T-helper 2 cell treated with Interferon-gamma antibody and Interleukin-4, amounts not matched to agents 100 ng/mL and 5 ng/mL, for 36 hours (primary cell): Measurements from ENCODE around the gene OPCML. TPM values are rescaled to one million over a fixed set of nuclear protein-coding genes. Genes with fewer than 3 reads are reported as not detected.

ENCODE experiments used
- intact Hi-C: fragments of 100-400 bp; cut with micrococcal nuclease; formaldehyde crosslinking; loops from one replicate; pipeline ENCODE4 v1.15.1; 2023
- total RNA-seq: library from RNA; stranded (reverse); gene quantifications from 2 replicates; pipeline ENCODE4 v1.2.3, GENCODE V29; 2022

OPCML gene
- total RNA-seq, 1 donor from 2014 or later: not detected

DNA sequence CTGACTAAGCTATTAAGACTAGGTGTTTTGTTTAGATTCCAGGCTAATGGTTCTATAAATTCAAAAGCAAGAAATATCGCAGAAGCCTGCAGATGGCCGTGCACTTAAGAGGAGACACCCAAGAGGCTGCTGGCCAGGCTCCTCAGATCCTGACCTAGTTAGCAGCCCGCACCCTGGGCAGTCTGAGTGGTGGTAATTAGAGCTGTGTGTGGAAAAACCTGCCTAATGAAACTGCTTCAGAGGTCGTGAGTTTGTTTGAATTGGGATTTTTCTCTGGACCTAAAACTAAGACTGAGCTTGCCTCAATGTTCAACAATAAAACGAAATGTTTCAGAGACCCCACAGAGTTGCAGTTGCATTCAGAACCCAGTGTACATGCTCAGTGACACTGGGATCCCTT lies 627.7 kb downstream of the OPCML start:
- intact Hi-C loops: no loop called here

DNA sequence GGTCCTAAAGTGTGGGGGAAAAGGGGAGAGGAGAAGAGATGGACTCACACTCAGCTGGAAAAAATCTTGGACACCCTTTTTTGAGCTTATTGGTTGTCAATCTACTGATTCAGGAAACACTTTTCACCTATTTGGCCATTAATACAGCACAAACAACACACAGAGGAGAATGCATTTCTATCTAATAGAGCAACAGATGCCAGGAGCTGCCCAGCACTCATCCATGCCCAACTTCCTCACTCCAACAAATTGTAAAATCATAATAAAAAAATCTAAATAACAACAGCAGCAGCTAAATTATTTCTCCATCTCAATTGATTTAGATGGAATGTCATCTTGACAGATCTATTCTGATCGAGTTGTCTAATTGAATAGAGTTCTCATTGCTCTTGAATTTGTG lies 628.2 kb downstream of the OPCML start:
- intact Hi-C loops: no loop called here

DNA sequence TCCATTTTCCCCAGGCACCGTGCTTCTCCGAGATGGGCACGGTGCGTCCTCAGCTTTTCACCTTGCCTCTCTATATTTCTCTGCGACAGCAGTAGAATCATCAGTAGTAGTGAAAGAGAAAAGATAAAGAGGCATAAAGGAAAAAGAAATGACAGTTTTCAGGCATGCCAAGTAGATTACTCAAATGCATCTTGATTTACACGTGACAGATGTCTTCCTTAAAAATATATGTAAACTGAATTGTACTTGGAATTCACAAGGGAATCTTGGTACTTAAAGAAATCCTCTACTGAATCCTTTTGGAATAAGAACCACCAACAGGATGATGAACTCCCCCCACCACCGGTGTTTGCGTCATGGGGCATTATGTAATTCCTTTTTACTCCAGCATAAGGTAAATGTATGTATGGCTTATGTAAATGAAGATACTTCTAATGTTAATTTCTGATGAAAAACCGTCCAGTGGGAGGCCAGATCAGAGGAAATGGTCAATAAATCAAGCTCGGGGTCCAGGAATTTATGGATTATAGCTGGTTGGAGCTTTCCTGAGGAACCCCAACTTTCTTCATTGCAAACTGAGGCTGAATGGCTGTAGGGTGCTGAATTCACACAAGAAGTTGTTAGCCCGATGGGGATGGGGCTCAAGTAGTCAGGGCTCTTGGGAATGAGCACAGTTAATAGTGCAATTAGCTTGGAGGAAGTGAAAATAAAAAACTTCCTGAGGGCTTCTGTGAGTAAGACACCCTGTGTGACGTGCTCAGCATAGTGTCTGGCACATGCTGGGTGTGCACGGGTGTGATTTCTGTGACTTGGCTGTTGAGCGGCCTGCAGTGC lies 630.4 kb downstream of the OPCML start:
- intact Hi-C loops: no loop called here

DNA sequence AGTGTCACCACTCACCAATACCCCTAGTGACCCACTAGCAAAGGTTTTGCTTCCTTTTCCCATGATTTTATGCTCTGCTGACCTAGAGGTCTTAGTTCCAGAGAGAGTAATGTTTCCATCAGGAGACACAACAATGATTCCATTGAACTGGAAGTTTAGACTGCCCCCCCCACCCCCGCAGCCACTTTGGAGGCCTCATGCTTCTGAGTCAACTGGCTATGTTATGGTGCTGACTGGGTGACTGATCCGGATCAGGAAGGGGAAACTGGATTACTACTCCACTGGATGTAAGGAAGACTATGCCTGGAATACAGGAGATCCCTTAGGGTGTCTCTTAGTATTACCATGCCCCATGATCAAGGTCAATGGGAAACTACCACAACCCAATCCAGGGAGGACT lies 633.6 kb downstream of the OPCML start:
- intact Hi-C loops: no loop called here

DNA sequence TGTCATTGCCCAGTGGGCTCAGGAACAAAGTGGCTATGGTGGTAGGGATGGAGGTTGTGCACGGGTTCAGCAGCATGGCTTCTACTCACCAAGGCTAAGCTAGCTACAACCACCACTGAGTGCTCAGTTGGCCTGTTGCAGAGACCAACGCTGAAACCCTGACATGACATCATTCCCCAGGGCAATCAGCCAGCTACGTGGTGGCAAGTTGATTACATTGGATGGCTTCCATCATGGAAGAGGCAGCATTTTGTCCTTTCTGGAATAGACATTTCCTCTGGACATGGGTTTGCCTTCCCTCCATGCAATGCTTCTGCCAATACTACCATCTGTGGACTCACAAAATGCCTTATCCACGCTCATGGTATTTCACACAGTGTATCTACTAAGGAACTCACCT lies 634.3 kb downstream of the OPCML start:
- intact Hi-C loops: no loop called here

DNA sequence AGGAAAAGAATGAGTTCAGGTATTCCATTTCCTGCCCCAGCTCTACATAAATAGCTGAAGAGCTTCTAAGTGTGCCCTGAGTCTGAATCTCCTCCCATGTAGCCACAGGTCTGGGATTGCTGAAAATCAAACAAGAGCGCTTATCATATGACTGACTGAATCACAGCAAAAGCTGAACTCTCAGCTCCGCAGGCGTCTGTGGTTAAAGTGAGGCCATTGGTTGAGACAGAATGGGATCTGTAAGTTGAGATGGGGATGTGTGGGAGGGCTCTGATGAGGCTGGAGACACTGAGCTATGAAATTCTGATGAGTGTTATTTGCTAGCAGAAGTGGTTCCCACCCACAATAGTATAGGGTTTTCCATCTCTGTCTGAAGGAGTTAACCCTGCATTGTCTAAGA lies 637.0 kb downstream of the OPCML start:
- intact Hi-C loops: no loop called here

DNA sequence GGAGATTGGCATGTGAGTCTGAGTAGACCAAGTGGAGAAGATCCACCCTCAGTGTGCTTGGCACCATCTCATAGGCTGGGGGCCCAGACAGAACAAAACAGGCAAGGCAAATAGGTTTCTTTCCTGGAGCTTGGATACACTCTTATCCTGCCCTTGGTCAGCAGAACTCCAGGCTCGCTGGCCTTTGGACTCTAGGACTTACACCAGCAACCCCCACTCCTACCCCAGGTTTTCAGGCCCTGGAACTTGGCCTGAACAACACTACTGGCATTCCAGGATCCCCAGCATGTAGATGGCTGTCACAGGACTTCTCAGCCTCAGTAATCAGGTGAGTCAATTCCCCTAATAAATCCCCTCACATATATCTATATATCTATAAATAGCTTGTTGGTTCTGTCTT lies 637.7 kb downstream of the OPCML start:
- intact Hi-C loops: no loop called here

DNA sequence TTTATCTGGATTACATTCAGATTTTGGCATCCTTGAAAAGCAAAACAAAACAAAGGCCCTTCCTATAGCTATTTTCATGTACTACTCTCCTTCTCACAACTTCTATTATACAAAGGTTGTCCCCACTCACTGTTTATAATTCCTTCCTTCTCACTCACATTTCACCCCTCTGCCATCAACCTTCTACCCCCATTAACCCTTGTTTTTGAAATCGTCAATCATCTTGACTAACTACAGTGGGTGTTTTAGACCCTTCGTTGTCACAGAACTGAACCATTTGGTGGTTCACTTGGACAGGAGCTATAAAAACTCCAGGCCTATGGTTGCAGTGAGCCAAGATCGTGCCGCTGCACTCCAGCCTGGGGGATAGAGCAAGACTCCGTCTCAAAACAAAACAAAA lies 639.4 kb downstream of the OPCML start:
- intact Hi-C loops: no loop called here

DNA sequence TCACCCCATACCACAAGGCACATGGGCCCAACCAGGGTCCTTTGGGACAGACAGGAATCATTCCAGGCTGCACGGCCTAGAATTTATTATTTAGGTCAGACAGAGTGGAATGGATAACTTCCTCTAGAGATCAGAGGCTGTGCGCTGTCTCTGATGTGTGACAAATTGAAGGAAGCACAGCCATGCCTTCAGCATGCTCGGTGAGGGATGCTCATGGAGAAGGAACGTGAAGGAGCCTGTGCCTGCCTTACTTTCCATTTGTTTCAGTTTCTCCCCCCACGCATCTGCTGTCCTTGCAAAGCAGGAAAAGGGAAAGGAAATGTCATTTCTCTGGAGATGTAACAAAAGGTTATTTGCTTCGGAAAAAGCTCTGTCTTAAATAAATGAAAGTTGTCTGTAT lies 644.1 kb downstream of the OPCML start:
- intact Hi-C loops: no loop called here

DNA sequence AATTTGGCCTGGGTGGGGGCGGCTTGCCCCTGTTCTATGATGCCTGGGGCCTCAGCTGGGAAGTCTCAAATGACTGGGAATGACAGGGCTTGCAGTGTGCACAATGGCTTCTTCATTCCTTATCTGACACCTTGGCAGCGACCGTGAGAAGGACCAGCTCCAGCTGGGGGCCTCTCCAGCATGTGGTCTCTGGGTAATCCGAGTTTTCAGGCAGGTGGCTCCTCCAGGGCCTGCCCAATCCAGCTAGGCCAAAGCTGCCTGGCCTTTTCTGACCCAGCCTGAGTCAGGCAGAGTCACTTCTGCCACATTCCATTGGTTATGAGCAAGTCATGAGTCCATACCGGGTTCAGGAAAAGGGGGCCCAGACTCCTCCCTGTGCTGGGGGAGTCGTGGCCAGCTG lies 646.0 kb downstream of the OPCML start:
- intact Hi-C loops: no loop called here

DNA sequence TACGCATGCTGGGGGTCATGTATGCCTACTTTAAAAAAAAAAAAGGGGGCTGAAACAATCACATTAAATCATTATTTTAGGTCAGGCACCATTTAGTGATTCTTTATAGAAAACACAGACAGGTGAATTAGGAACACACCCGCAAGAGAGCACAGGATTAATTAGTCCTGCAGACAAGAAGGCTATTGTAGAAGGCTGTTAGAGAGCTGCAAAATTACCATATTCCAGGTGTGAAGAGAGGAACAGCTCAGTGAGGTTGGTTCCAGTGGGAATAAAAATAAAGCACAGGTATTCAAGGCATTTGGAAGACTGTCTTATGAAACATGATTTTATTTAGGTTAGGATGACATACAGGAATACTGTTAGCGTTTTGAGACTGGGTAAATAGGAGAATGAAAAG lies 649.1 kb downstream of the OPCML start:
- intact Hi-C loops: no loop called here

DNA sequence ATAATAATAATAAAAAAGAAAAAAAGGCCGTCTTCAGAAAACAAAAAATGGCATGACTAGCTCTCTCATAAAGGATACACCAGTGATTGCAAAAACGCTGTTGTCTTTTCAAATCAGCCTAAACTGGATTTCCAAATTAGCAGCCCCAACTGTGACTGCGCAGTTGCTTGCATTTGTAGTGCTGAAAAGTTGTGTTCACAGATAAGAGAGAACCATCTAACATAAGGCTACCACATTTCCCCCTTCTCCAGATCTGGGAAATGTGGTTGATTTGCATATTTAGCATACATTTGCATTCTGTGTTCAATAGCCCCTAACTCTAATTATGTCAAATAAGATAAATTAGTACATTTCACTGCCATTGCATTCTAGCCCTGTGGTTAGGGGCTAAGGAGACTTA lies 650.7 kb downstream of the OPCML start:
- intact Hi-C loops: no loop called here

DNA sequence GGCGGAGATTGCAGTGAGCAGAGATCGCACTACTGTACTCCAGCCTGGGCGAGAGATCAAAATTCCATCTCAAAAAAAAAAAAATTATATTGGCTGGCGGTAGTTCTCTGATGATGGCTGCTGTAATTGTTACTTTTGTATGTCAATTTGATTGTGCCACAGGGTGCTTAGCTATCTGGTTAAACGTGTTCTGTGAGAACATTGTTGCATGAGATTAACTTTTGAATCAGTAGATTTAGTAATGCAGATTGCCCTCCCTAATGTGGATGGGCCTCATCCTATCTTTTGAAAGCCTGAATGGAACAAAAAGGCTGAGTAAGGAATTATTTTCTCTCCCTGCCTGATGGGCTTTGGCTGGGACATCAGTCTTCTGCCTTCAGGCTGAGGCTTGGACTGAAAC lies 654.2 kb downstream of the OPCML start:
- intact Hi-C loops: no loop called here

DNA sequence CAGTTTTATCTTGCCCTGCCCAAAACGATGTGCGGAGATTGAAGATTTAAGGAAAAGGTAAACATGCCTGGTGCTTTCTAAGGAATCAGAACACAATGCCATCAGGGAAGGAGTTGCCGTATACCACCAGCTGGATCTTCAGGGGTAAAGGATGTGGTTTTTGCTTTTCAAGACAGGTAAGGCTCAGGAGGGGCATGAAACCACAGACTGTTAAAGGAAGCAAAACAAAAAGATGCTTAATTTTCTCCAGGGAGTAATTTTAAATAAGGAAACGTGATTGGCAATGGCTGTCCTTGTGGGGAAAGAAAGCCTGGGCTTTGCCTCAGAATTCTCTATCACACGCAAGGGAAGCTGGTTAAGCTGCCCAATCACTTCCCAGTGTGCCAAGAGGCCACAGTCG lies 655.6 kb downstream of the OPCML start:
- intact Hi-C loops: no loop called here

DNA sequence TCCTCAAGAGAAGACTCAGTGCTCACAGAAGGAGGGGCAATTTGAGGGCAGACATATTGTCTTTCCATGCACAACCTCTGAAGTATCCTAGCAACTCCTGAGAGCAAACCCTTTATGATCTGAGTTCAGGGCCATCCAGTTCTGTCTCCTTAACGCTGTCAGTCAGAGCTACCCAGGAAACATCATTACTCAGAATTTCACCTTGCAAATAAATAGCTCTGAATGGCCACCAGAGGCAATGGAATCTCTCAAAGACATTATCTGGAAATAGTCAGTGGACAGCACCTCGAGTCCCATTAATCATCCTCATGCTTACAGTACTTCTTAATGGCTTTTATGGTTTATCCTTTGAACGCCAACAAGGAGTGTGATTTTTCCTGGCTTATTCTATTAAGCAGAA lies 656.1 kb downstream of the OPCML start:
- intact Hi-C loops: no loop called here

DNA sequence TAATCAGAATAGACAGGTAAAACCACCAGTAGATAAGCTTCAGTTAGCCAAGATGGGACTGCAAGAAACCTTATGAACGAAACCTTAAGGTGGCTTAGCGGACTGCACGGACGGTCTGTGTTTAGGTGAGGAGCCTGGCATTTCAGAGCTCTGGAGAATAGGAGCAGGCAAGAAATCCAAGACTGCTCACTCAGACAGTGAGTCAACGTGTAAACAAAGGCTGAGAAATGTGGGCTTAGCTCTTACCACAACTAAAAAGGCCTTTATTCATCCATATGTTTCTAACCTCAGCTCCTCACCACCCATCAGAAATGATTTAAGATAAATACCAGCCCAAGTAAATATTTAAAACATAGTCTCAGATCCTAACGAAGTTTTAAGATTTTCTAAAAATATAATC lies 657.7 kb downstream of the OPCML start:
- intact Hi-C loops: no loop called here

DNA sequence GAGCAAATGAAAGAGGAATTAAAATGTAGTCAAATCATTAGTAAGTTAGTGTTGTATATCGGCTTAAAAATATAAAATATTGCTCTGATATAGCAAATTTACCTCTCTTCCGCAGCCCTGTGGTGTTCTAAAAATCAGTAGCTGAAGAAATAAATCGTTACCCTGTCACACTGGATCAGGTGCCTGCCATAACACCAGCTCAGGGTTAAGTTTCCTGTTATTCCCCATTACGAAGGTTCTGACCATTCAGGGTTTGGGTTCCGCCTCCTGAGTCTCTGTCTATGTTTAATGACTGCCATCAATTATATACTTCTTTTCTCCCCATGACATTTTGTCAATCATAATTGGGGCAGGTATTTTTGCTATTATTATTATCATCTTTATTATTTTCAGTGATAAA lies 658.5 kb downstream of the OPCML start:
- intact Hi-C loops: no loop called here

DNA sequence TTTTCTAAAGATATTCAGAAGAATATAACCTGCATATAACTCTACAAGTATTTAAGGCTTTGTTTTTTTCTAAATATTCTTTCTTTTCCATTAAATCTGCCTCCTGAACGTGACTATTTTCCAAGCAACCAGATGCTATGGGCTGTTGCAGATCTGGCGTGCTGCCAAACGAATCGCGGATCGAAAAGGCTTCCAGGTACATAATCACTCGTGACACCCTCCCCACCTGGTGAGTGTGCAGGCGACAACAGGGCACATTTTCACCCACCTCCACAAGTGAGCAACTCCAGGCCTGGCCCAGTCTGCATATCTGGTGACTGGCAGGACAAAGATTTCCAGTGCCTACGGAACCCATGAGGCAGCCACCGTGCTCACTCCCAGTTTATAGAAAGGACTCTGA lies 660.1 kb downstream of the OPCML start:
- intact Hi-C loops: no loop called here

DNA sequence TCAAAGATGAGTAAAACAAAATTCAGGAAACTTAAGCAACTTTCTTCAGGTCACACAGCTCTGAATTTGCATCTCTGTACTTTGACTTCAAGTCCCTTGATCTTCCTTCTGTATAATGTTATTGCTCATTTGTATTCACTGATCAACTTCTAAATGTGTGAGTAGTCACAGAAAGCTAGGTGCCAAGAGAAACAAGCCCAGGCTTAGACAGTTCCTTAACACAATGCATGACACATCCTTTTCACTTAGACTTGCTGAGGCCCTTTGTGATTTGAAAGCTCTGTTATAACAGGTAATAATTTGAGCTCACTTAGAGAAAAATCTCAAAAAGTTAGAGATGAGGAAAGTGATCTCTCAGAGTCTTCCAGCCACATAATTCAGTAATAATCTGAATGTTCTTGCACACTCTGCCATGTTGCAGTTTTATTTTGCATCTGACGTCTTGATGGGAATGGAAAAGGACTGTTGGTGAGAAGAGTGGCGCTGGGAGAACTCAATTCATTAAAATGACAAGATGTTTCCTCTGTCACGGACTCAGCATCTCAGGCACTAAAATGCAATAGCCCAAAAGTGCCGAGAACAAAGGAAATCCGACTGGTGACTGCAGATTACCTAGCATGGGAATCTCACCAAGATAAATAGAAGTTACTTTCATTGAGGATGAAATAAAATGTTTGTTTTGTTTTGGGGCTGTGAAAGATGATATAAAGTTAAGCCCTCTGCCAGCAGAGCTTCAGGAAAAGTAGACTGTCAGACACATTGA lies 665.3 kb downstream of the OPCML start:
- intact Hi-C loops: no loop called here

DNA sequence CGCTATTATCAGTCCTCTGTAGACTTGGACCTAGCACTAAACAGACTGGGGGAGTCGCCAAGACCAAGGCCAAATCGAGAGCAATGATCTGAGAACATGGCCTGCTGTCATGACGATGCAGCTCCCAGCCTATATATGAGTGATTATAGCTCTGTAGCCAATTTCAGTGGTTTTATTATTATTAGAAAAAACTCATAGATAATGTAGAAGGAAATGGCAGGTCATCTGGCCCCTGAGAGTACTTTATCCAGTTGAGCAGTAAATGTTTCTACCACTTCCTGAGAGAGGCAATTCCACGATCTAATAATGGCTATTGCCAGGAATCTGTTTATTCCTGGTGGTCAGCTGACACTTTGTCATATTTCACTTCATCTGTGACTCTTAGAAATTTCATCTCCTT lies 666.7 kb downstream of the OPCML start:
- intact Hi-C loops: no loop called here

DNA sequence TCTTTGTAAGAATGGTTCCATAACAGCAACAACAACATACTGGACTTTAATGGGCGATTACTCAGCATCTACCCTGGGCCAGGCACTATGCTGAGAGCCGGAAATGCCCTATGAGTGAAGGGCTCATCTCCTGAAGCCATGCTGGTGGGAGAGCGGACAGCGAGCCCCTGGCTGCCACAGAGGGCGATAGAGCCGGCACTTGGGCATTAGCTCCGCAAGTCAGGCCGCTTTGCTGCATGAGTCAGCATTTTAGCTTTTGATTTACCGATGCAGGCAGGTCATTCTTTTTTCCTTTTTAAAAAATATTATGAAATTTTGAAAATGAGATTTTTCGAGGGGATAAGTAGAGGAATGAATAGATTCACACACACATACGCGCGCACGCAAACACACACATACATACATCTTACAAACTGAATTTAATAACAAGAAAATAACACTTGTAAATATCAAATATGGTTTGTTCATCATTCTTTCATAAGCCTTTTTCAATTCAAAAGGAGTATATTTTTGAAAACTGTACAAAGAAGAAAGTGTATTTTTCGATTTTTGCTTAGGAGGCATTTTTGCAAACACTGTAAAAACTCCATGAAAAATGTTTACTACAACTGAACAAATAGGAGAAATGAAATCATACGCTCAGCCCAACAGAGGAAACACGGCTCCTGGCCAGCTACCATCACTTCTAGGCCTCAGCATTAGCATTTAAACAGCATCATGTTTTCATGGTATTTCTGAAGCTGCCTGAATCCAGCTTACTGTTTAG lies 667.3 kb downstream of the OPCML start:
- intact Hi-C loops: no loop called here

DNA sequence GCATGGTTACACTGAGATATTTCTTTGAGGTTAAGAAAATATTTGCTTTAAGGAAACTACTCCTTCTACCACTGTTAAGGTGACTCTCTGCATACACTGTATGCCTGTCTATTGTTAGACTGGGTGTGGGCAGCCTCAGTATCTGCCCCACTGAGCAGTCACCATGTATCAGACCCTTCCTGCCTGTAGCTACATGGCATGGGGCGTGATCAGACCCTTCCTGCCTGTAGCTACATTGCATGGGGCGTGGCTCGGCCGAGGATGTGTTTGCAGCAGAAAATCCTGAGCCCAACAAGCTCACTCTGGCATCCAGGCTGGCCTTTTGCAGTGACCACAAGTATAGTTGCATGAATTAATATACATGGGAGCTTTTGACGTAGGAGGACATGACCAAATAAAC lies 669.4 kb downstream of the OPCML start:
- intact Hi-C loops: no loop called here
